ENCODE results near the gene GPRIN2.

DNA sequence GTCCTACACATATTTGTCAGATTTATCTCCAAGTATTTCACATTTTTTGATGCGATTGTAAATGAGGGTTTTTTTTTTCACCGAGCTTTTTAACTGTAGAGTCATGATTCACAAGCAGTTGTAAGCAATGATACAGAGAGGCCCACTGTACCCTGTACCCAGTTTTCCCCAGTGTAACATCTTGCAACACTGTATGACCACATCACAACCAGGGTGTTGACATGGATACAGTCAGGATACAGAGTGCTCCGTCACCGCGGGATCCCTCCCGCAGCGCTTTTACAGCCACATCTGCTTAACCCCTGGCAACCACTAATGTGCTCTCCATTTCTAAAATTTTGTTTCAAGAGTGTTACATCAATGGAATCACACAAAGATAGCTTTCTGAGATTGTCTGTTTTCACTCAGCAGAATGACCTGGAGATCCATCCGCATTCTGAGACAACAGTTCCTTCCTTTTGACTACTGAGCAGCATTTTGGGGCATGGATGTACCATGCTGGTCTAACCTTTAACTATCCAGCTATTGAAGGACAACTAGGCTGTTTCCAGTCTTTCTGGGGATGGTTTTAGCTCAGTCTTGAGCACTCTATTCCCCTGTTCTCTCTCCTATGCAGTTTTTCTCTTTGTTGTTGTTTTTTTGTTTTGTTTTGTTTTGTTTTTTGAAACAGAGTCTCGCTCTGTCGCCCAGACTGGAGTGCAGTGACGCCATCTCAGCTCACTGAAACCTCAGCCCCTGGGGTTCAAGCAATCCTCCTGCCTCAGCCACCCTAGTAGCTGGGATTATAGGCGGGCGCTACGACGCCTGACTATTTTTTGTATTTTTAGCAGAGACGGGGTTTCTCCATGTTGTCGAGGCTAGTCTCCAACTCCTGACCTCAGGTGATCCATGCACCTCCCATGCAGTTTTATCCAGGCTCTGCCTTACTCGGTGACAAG, 25.9 kb downstream of the GPRIN2 start:
- TF ChIP-seq ZNF274 (IDR thresholded peaks at IDR 0.05; ENCODE audit: low read depth, low read length): no peak
- TF ChIP-seq YY1 (IDR thresholded peaks at IDR 0.05; ENCODE audit: insufficient read depth, insufficient read length): no peak
- no peak for TF ChIP-seq SUZ12 (IDR thresholded peaks at IDR 0.05; ENCODE audit: extremely low read depth, insufficient read depth, insufficient read length)

All from NT2/D1 (cell line).